Esophagus muscularis mucosa (tissue), 3 donors: ENCODE data around the gene DOK6.

Experiments
- CTCF ChIP-seq, 3 experiments: fragments of 200-600 bp in 2 of 3; fragments of 450-650 bp in 1 of 3; sonication (generic) in 2 of 3; IDR thresholded peaks; one replicate each; pipeline ENCODE4 v1.5.1; 2017 to 2019; ENCODE audit warnings: antibody characterized with exemption in 3 of 3, mild to moderate bottlenecking in 2 of 3, moderate library complexity in 1 of 3
- POLR2AphosphoS5 ChIP-seq, 2 donors: sonication (generic); formaldehyde crosslinking; IDR thresholded peaks; one replicate each; pipeline ENCODE4 v1.6.1; 2017; ENCODE audit warnings: antibody characterized with exemption in 2 of 2

GRCh38 chr18:69556228-69556627 is 155.5 kb downstream of the DOK6 start:
- TF ChIP-seq POLR2AphosphoS5 (IDR thresholded peaks at IDR 0.05) (no peak), CTCF (IDR thresholded peaks at IDR 0.05) (no peak)
